Activated CD4-positive, CD25-positive, alpha-beta regulatory T cell treated with anti-CD3 and anti-CD28 coated beads, Interleukin-2, amount 50 U/mL, for 24 hours (primary cell): Measurements from ENCODE around the gene DYRK1A.

ENCODE experiments used
- ATAC-seq, 2 donors: fragments of 150-1000 bp; cut with Tn5 transposase; one replicate each; pipeline ENCODE4 v1.10.0; 2021; ENCODE audit warnings: mild to moderate bottlenecking in 1 of 2, moderate library complexity in 1 of 2

Gene DYRK1A

DNA sequence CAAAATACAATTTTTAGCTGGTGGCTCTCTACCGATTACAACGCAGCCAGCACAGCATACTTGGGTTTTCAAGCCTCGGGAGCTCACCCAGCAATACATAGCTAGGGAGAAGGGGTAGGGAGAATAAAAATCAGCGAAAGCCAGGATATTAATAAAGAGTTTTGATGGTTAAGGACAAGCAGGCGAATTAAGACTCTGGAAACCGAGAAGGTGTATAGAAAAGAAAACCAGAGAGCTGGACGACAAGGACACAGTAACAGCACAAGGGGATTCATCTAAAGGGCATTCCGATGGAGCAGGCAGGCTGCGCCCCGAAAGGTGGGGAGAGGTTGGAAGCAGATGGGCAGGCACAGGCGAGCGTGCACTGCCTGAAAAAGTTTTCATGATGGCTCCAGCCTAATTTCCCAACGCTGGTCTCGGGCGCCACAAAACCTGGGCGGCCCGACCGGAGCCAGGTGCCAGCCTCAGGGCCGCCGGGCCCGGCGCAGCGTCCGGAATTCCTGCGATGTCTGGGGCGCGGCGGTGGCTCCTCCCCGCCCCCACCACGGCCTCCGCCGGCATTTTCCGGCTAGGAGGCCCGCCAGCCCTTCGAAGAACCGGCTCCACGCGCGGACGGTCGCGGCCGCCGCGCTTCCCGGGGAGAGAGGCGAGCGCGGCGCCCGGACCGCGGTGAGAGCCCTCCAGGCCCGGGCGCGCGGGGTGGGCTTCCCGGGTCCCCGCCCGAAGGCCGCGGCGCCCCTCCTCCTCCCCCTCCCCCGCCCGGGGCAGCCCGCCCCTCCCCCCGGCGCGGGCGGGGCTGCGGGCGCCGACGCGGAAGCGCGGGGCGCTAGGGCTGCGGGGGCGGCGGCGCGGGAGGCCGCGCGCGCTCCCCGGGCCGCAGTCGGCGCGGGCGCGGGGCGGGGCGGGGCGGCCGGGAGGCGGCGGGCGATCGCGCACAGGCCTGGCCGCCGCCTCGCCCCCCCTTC lies 774 bp upstream of the DYRK1A start:
- peak; percentile 1 to 3 for ATAC-seq

DNA sequence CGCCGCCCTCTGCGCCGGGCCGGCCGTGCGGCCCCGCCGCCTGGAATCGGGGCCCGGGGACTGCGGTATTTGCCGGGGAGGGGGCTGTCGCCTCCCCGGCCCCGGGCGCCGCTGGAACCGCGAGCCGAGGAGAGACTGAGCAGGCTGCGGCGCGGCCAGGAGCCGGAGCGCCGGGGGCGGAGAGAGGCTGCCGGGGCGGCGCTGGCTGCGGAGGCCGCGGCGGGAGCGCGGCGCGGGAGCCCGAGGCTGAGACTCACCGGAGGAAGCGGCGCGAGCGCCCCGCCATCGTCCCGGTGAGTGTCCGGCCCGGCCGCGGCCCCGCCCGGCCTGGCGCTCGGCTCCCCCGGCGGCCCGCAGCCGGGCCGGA lies 746 bp downstream of the DYRK1A start:
- ATAC-seq = no peak

DNA sequence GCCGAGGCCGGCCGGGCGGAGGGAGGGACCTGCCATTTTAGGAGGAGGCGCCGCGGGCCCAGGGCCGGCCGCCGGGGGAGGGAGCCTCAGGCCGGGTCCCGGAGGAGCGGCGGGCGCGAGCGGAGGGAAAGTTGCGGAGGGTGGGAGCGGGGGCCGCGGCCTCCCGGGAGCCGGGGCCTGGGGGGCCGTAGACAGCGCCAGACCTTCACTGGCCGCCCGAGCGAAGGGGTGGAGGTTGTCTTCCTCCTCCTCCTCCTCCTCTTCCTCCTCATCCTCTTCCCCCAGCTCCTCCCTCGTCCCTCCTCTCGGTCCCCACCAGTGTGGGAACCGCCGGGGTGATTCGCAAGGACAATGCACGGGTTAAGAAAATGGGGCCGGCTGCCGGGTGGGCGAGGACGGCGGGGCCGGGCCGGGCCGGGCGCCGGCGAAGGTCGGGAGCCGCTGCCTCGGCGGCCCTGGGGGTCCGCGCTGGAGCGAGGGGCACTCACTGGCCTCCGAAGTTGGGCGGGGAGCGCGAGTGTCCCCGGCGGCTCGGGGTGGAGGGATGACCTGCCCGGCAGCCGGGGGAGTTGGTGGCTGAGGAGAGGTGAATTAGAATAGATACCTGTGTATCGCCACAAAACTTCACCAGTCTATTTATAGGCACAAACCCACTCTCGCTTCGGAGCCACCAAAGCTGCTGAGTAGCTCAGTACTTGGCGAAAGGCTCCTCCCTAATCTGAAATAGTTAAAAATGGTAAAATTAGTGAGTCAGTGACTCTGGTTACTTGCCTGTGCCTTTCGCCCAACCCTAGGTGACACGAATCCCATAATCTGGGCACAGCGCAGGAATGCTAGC lies 1.3 kb downstream of the DYRK1A start:
- peak; percentile 9 to 13 for ATAC-seq

DNA sequence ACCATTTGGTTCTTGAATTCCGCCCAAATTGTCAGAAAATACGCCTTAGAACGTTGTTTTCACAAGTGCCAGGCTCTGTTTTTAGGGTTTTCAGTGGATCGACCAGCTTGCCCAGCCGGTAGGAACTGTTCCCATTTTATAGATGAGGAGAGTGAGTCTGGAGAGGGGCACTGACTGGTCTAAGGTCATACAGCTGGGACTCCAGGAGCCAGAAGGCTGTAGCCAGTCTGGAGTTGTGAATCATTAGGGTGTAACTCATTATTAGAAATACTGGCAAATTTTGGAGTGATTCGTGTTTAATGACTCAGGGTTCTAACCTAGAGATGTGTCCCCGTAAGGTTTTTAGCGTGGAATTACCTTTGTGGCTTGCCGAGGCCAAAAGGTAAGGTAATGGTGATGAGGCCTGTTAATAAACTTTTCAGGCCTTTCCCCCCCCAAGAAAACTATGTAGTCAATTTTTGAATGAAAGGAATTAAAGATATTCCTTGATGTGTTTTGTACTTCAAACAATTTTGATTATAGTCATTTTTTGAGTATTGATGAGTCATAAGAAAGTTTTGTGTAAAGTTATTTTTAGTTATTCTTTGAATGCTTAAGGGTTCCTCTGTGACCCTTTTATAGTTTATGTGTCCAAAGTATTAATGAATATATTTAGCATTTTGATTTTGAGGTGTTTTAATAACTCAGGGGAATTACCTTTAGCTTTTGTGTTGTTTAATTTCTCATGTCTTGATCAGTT lies 2.1 kb downstream of the DYRK1A start:
- ATAC-seq = peak; percentile 27

DNA sequence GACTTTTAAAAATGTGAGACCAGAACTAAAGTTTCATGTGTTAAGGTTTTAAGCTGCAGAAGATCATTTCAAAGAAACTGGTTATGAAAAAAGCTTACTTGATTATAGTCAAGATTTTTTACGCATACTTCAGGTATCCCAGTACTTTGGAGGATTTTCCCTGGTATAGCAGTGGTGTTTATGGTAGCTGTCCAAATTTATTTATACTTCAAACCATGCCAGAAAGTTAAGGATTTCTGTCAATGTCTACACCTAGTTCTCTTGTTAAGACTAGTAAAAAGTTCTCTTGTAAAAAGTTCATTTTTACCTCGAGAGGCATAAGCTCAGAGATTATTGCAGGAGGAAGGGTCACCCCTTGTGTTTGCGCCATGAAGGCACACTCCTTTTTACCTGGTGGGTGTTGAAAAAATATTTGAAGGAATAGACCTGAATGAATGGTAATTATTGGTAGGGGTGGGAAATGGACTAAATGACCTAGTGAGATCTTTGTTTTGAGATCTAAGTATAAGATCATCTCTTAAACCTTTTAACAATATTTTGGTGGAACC lies 2.8 kb downstream of the DYRK1A start:
- ATAC-seq = no peak

DNA sequence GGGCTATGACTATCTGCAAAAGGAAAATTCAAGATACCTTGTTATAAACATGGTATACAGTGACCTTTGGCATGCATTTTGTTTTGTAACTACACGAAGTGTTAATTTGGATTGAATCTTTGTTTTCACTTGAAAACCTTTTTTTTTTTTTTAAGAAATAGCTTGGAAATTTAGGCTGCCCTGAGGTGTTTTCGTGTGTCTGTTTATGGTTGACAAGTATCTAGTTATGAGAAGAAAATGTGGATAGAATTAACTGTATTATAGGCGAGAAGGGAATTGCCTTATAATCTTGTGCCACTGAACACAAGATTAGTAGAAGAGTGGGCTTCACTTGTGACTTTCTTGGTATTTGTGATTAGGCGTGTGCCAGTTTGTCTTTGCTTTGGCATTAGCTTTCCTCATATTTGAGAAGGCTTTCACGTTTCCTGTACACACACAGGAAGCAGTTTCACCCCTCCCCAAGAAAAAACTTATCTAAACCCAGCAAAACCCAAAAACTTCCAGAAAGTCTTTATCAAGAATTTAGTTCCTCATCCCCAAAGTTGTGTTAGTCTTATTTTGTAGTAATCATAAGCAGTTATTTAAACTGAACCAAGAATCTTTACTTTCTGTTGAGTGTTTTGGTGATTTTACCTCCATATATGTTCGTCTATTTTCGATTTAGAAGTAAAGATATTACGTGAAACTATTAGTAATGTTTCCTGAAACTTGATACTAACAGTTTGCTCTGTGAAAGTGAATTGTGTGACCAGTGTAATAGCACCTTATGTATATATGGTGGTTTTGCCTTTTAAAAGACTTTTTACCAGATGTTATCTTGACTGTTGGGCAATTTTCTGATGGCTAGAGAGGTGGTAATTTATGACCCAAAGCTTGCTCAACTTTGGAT lies 3.8 kb downstream of the DYRK1A start:
- peak; percentile 19 to 29 for ATAC-seq

DNA sequence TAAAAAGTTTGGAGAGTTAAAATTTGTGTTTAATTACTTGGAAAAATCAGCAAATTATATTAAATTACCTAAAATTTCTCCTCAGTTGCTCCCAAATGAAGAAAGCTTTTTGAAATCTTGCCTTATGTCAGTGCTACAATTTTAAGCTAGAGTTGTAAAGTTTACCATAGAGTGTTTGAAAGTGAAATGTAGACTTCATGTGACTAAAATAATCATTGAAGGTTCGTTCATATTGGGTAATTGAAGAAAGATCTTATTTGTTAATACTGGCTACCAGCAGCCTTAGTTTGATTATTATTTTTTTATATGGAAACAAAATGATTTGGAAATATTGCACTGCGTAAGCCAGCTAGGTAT lies 4.4 kb downstream of the DYRK1A start:
- ATAC-seq = no peak

DNA sequence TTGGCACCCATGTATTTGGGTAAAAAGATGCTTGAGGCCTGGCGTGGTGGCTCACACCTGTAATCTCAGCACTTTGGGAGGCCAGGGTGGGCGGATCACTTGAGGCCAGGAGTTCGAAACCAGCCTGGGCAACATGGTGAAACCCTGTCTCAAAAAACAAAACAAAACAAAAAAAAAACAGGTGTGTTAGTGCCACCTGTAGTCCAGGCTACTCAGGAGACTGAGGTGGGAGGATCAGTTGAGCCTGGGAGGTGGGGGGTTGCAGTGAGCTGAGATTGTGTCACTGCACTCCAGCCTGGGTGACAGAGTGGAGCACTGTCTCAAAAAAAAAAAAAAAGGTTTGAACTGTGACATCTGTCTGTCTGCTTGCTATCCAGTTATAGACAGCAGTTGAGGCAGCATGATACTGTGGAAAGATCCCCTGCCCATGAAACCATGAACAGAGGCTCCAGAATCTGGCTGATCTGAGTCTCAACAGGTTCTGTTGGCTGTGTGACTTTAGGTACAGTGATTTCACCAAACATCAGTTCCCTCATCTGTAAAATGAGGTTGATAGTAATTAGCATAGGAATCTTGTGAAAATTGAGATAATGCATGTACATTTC lies 5.7 kb downstream of the DYRK1A start:
- no peak for ATAC-seq

DNA sequence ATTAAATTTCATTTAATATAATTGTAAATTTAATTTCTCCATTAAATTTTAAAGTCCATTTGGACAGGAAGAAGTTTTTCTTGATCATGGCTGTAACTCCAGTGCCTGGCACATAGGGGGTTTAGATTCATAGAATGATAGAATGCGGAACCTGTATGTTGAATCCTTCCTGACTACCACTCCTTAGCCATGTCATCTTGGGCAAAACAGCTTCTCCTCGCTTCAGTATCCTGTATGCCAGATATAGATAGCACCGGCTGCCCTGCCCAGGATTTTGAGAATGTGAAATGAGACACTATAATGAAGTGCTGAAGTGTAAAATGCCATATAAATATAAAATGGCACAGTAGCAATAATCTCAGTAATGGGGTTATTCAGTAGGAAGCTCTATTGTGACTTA lies 6.4 kb downstream of the DYRK1A start:
- ATAC-seq = no peak

DNA sequence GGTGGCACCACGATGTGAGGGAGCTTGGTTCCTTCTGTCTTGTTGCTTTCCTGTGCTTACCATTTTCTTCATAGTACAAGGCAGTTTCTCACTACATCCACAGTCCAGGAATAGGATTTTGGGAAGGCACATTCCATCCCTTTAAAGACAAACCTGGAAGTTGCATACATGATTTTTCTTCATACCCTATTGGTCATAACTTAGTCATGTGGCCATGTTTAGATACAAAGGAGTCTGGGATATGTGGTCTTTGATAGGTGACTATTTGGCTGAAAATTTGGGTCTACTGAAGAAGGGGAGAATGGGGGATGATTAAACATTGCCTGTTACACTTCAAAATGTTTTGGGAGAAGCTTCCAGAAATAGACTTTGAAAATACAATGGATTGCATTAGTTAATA lies 7.0 kb downstream of the DYRK1A start:
- no peak for ATAC-seq

DNA sequence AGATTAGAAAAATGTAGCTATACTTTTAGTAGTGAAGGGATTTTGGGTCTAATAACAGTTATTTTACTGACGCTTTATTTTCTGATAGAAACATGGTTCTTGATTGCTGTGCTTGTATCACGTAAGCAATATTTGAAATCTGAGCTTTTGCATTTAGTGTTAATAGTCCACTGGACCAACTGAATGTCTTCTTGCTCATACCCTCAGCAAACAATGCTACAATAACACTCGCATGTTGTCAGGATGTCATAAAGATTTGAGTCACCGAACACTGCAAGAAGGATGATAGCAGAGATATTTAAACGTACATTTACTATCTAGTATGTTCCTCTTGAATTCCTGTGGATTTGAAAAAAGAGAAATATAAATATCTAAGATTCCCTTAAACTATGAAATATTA lies 7.5 kb downstream of the DYRK1A start:
- no peak for ATAC-seq

DNA sequence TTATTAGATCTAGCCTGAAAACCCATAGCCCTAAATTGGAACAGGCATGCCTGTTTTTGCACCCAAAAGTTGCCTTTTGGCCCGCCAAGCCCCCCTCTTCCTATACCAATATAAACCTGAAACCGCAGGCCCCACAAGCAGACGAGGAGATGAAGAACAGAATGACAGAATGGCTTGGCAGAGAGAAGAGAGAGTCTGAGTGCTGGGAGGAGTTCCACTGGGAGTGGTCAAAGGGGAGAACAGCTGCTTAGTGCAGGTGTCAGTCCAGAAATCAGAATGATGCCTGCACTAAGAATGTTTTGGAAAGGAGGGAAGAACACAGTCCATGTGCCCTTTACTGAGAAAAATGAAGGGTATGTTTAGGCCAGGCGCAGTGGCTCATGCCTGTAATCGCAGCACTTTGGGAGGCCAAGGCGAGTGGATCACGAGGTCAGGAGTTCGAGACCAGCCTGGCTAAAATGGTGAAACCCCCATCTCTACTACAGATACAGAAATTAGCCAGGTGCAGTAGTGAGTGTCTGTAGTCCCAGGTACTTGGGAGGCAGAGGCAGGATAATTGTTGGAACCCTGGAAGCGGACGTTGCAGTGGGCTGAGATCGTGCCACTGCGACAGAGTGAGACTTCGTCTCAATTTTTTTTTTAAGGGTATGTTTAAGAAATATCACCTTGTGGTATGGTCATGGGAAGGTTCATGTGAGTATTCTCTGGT lies 9.4 kb downstream of the DYRK1A start:
- ATAC-seq = no peak

DNA sequence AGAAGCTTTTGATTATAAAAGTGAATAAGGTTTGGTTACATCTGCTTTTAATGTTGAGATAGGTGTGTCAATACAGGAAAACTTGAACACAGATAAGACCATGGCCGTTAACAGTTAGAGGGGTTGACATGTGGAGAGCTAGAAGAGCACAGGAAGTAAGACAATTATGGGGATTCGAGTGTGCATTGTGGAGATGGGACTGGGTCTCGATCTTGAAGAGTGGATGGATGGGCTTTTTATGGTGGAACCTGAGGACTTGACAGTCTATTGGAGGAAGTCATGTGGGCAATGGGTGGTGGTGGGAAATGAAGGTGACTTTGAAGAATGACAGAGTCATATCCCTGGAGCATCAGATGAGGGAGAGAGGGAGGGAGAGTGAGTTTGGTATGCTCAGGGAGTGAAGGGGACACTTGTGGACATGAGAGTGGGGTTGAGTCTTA lies 12.1 kb downstream of the DYRK1A start:
- no peak for ATAC-seq

DNA sequence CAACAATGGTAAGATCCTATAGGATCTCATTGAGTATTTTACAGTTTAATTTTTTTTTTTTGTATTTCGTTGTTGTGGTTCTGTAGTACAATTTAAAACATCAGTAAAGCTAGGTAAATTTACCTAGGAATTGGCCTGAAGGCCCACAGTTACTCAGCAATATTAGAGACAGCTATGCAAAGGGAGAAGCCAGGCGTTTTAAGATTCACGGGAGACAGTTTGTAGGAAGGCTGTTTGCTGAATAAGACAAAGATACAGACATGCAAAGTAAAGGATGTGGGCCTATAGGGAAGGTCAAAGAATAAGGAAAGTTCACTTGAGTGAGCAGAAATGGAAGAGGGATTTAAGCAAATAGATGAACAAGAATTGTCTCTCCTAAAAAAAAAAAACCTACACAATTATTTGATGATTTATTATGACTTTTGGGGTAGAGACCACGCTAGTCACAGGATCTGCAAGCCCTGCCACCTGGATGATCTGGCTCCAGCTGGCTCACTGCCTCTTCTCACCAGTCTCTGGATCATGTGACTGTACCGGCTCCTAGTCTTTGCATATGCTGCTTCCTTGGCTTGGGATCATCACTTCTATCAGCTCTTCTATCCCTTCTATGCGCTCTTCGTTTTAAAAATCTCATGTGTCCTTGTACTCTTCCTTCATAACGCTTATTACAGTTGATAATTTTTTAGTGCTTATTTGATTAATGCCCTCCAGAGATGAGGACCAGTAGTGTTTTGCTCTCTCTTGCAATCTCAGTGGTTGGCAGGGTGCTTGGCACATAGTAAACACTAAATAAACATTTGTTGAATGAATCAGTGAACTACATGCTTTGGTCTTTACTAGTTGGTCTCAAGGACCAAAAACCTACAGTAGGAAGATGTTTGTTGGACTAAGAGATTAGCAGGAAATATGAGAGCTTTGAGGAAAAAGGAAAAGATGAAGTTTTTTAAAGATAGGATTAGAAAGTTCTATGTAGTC lies 14.1 kb downstream of the DYRK1A start:
- no peak for ATAC-seq

DNA sequence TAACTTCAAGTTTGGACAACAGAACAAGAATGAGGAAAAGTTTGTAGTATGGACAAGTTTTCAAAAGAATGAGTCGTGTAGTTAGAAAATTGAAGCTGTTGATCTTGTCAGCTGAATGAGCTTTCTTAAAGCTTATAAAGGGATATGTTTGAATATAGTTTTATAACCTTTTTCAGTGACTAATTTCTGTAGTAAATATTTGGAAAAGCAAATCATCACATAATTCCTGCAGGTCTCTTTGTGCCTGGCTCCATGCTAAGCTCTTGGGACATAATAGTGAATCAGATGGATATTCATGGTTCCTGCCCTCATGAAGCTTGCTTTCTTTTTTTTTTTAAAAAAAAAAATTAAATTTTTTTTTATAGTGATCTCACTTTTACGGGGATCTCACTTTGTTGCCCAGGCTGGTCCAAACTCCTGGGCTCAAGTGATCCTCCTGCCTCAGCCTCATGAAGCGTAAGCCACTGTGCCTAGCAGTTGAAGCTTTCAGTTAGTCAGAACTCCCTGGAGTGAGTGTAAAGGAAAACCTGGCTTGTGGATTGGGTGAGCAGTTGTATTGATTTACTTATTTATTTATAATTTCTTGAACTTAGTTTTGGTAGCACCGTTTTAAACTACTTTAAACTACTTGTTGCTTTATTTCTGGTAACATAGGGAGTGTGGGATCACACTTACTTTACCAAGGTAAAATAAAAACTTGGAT lies 15.5 kb downstream of the DYRK1A start:
- ATAC-seq = no peak

DNA sequence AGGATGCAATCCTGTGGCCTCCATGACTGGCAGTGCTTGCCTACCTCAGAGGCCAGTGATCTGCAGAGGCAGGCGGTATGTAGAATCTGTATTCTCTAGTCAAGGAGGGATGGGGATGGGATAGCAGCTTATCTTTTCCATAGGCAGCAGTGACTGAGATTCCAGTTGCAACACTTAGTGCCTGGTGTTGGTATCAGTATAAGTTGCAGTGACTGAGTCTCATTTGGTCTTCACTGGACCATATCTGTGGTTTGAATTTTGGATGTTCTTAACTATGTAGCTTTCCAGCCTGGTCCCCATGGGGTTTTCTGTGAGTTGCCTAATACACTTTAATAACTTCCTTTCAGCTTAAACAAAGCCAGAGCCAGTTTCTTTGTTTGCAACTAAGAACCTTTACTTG lies 16.5 kb downstream of the DYRK1A start:
- ATAC-seq = no peak

DNA sequence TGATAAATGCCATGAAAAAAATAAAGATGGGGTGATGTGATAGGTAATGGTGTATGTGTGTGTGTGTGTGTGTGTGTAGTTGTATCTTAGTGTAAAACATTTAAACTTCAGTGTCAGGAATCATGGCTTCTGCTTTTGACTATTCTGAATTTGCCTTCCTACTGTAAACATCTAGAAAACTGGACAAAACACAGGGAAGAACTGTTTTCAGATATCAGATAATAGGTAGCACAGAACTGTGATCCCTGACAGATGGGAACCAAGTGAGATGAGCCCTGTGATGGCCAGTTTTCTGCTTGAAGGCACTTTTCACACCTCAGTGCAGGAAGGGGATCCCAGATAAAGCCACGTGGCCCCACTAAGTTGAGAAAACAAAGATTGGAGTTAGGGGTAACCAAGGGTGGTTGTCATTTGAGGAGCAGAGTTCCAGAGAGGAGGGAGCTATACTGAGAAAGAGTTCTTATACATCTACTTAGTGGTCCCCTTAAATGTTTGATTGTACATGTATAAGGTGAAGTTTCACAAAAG lies 17.3 kb downstream of the DYRK1A start:
- no peak for ATAC-seq

DNA sequence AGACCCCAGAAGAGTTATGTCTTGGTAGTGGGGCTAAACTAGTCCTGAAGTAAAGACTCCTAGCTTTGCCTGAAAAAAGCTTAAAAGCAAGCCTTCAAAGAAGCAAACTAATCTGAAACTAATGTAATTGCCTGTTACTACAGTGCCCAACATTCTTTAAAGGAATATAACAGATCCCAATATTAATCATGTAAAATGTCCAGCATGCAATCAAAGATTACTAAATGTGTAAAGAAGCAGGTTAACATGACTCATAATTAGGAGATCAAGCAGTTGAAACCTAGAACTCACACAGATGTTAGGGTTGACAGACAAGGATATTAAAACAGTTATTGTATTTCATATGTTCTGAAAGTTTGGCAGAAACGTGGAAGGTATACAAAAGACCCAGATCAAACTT lies 17.8 kb downstream of the DYRK1A start:
- ATAC-seq = peak in 1 of 2 donors; percentile 34
